Amniotic epithelial cell (primary cell): ENCODE measurements around the gene CRISPLD2.

Experiments used
- DNase-seq: peaks from one replicate; pipeline ENCODE4 v3.0.0-alpha.2; 2010; ENCODE audit warnings: low read depth

CRISPLD2 gene

DNA sequence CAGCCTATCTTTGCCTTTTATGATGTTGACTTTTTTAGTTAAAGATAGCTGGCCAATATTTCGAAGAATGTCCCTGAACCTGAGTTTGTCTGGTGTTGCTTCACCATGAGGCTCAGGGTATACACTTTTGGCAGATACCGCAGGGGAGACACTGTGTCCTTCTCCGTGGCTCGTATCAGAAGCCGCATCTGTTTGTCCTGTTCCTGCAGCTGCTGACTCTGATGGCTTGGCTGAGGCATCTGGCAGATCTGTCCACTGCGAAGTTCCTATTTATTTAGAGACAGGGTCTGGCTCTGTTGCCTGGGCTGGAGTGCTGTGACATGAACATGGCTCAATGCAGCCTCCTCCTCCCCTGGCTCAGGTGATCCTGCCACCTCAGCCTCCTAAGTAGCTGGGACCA, 93.5 kb downstream of the CRISPLD2 start:
- no peak for DNase-seq

- no peak for DNase-seq
Observed at GRCh38 chr16:84914273-84914672, 94.5 kb downstream of the CRISPLD2 start.

GRCh38 chr16:84916178-84916577, 96.4 kb downstream of the CRISPLD2 start:
- no peak for DNase-seq

- no peak for DNase-seq
Observed at GRCh38 chr16:84916850-84917249, 97.1 kb downstream of the CRISPLD2 start.

DNA sequence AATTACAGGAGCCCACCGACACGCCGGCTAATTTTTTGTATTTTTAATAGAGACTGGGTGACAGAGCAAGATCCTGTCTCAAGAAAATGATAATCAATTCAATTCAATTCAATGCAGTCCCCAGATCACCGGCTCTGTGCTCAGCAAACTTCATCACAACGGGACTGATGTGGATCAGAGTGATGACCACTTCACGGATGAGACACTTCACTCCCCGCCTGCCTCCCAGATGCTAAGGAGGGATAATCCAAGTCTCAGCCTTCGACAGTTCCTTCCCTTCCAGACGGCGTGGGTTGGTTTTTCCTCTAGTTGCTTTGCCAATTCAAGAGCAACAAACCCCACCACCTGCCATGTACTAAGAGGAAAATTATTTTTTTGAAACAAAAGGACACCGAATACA, 97.7 kb downstream of the CRISPLD2 start:
- DNase-seq: no peak

DNA sequence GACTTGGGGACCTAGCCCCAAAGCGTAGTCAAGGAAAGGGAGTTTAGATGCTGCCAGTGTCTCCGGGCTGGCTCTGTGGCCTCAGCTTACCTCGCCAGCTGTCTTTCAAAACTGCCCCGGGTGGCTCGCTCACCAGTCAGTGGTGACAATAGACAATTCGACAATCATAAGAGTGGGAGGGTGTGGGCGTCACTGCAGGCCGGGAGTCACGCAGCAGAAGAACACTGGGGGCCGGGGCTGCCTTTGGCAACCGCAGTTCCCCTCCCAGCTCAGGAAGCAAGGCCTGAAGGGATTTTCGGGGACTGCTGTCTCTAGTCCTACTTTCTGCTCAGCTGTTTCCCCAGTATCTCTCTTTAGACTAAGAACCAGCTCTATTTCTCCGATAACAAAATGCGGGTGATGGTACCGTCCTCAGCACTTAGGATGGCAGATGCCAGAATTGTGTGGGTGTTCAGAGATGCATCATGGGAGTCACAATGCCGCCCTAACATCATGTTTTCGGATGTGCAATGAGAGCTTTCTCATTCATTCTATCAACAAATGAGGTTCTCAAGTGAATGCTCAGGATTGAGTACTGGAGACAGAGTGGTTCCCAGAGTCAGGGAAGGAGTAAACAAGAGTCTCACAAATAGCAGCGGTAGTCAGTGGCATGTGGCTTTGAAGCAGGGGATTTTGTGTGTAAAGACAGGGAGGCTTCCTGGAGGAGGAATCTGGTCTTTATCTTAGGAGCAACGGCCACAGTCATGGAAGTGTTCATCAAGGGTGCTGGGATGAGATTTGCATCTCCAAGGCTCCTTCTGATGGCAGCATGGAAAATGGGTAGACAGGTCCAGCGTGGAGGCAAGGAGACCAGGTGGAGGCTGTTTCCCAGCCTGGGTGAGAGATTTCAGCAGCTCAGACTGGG, 98.5 kb downstream of the CRISPLD2 start:
- DNase-seq: no peak

GRCh38 chr16:84919269-84919668, 99.5 kb downstream of the CRISPLD2 start:
- DNase-seq: peak; percentile 47

DNA sequence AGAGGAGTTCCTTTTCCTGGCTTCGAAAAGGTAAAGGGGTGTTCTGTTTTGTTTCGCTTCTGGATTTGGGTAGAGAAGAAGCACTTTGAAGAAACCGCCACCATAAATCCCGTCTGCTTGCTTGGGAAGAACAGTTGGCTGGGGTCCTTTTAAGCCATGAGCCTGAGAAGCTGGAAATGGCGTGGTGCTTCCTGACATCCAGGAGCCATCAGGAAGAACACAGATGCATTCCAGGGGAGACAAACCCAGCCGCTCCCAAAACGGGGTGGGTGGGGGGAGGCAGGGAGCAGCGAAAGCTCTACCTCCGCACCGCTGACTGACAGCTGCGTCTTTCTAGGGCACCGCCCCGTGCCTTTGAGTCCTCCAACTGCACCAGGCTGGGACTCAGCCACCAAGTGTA, 99.9 kb downstream of the CRISPLD2 start:
- DNase-seq: no peak

- DNase-seq: no peak
Observed at GRCh38 chr16:84920333-84920732, 100.5 kb downstream of the CRISPLD2 start.

DNA sequence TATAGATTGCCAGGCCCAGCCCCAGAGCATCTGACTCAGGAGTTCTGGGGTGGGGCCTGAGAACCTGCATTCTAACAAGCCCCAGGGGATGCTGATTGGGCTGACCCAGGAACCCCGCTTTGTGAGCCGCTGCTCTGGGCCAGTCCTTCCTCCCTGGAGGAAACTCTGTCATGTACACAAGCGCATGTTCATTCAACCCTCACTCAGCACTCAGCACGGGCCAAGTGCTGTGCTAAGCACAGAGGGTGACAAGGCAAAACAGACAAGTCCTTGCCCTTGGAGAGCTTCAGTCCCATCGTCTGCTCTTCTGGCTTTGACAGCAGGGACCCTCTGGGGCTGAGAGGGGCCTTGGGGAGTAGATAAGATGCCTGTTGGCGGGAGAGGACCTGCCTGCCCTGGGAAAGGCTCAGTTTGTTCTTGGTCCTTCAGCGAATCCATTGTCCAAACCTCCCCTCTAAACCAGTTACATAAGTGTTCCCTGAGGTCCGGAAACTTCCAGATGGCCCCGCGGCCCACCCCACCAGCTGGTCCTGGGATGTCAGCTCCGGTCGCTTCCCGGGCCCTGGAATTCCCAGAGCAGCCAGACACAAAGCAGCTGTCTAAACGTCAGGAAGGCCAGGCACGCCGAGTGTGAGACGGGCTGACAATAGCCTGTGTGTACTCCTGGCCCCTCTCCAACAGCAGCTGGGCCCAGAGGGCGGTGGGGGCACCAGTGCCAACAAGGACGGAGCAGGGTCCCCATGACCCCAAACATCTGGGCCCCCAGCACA, 102.8 kb downstream of the CRISPLD2 start:
- no peak for DNase-seq

DNA sequence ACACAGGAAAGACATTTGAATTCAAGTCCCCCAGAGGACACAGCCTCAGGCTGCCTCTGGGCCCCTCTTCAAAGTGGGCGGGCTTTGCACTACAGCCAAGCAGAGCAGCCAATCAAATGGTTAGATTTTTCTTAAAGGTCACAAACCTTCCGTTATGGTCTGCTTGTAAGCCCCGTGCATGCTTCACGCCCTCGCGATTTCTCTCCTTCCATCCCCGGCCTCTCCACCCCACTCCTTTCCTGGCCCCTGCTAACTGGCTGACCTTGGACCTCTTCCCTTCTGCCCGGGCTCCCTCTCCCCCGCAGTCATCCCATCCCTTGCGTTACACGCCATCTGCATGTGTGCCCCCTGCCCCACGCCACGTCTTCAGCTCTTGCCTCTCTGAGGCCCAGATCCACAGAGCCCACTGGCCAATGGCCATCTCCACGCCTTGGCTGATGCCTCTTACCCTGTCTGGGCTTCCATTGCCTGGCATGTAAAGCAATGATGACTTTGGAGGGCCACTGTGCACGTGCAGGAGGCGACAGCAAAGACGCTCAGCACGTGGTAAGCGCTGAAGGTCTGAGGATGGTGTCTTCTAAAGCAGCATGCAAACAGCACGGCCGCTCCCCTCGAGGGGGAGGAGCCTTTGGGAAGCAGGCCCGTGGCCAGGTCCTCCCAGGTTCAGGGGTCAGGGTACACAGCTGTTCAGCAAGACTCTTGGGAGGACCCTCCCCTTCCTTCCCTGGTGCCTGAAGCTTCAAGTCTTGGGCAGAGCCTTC, 104.7 kb downstream of the CRISPLD2 start:
- peak; percentile 18 for DNase-seq

DNA sequence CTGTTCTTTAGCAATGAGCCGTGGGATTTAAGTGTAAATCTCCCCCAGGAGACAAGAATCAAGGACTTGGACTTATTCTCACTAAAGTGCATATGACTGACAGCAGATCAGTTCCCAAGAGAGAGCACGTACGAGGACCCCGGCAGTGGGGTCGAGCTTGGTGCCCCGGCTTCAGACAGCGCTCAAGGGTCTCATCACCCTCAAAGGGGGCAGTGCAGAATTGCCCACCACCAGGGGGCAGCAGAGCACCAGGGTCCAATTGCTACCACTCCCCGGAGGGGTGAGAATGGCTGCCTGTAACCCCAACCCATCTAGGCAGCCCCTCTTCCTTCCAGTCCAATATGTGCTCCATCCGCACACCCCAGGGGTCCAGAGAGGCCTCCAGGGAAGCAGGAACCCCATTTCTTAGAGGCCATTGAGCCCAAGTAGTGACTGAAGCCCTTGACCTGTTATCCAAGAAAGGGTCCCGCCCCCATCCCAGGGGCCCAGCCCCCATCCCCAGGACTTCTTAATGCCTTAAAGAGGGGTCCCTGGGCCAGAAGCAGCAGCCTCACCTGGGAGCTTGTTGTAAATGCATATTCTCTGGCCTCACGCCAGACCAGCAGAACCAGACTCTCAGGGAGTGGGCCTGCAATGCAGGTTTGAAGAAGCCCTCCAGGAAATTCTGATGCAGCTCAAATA, 105.4 kb downstream of the CRISPLD2 start:
- no peak for DNase-seq

GRCh38 chr16:84925773-84926372, 106.1 kb downstream of the CRISPLD2 start:
- no peak for DNase-seq

- DNase-seq: no peak
Observed at GRCh38 chr16:84926462-84926861, 106.7 kb downstream of the CRISPLD2 start.

- DNase-seq: no peak
Observed at GRCh38 chr16:84927621-84928591, 108.1 kb downstream of the CRISPLD2 start.

- DNase-seq: peak; percentile 75
Observed at GRCh38 chr16:84928679-84929420, 109.1 kb downstream of the CRISPLD2 start.

DNA sequence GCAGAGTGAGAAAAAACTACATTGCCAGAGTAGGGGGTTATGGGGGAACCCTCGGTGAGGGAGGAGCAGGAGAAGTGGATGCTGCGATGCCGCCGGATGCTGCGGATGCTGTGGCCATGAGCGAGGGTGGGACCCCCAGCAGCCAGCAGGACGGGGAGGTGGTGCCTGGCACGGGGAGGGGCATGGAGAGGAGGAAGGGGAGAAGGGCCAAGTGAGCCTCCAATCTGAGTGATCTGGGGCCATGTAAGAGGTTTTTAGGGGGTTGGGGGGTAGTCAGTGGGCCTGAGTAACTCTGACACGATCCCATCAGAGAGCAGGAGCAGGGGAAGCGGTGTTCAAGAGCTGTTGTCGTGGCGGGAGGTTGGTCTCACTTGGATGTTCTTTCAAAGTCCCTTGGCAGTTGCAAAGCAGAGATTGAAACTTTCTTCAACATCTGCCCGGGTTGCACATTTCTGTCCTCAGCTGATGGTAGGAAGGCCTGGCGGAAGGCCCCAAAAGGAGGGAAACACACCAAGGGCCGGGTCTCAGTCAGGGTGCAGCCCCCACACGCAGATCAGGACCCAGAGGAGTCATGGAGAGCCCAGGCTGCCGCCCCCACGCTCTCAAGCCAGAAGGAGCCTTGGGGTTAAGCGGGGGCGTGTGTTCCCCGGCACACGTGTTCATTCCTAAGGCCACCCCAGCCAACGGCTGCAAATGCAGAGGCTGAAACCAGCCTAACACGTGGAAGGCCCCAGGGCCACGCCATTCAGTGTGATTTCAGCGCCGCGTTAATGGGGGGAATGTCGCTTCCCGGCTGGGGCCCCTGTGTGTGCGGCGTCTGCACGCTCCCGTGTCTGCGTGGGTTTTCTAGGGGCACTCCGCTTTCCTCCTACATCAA, 109.9 kb downstream of the CRISPLD2 start:
- DNase-seq: peak; percentile 53

DNA sequence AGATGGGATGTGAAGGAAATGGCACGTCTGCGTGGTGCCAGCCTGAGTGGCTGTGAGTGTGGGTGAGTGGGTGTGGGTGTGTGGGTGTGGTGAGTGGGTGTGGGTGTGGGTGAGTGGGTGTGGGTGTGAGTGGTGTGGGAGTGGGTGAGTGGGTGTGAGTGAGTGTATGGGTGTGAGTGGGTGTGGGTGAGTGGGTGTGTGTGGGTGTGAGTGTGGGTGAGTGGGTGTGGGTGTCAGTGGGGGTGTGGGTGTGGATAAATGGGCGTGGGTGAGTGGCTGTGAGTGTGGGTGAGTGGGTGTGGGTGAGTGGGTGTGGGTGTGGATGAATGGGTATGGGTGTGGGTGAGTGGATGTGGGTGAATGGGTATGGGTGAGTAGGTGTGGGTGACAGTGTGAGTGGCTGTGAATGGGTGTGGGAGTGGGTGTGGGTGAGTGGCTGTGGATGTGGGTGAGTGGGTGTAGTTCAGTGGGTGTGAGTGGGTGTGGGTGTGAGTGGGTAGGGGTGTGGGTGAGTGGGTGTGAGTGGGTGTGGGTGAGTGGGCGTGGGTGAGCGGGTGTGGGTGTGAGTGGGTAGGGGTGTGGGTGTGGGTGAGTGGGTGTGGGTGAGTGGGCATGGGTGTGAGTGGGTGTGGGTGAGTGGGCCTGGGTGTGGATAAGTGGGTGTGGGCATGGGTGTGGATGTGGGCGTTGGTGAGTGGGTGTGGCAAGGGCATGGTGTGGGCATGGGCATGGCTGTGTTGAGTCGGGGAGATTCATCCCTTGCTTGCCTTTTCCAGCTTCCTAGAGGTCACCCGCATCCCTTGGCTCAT, 110.7 kb downstream of the CRISPLD2 start:
- DNase-seq: no peak
